GM12892 (cell line): Measurements from ENCODE around the gene SEL1L3.
A peak's percentile ranks its signal among the peaks of the same experiment; 100 is the strongest.

ENCODE experiments used
- DNase-seq: peaks from one replicate; pipeline ENCODE4 v3.0.0; 2011; ENCODE audit not compliant: insufficient read length
- FAIRE-seq: peaks from 2 replicates; lab custom pipeline; 2011; peaks lifted over from hg19 to GRCh38; lab: Jason Lieb, UNC
- POLR2A ChIP-seq: IDR thresholded peaks from 2 replicates; pipeline ENCODE4 v1.6.1; 2011; ENCODE audit warnings: low read depth, low read length, control low read depth
- POLR2AphosphoS5 ChIP-seq: IDR thresholded peaks from 2 replicates; pipeline ENCODE4 v1.6.1; 2011; ENCODE audit warnings: low read depth, low read length, control low read depth
- TAF1 ChIP-seq: IDR thresholded peaks from 2 replicates; pipeline ENCODE4 v1.6.1; 2011; ENCODE audit warnings: low read depth, mild to moderate bottlenecking, control low read depth, low read length, borderline replicate concordance

The SEL1L3 gene

DNA sequence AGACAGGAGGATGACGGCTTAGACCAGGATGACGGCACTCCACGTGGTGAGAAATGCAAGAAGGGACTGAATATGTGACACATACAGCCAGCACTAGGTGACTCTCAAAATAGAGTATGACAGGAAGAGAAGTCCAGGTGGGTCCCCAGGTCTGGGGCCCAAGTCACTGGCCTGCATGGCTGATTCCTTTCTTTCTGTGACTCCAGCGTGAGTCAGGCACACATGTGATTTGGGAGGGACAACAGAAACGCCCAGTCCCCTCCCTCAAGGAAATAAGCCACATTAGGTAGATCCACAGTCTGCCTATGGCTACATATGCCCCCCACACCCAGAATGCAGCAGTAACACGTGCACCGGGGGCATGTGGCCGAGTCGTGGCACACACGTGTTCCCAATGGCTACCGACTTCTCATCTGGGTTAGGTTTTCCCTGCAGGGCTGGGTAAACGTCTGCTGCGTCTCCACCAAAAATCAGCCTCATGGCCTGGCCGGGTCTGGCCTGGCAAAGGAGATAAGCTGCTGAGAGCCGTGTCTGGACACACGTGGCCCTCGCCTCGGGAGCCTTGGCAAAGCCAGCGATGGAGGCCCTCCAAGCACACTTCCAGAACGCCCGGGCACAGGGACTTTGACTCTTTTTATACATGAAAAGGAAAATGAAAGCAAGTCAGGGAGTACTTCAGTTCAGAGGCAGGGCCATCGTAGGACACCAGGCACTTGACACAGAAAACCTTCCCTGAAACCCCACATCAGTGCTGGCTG lies 19.3 kb downstream of the SEL1L3 start:
- no peak for TF ChIP-seq TAF1
- no peak for TF ChIP-seq POLR2AphosphoS5
- no peak for TF ChIP-seq POLR2A
- FAIRE-seq (peak; percentile 36), DNase-seq (no peak)

DNA sequence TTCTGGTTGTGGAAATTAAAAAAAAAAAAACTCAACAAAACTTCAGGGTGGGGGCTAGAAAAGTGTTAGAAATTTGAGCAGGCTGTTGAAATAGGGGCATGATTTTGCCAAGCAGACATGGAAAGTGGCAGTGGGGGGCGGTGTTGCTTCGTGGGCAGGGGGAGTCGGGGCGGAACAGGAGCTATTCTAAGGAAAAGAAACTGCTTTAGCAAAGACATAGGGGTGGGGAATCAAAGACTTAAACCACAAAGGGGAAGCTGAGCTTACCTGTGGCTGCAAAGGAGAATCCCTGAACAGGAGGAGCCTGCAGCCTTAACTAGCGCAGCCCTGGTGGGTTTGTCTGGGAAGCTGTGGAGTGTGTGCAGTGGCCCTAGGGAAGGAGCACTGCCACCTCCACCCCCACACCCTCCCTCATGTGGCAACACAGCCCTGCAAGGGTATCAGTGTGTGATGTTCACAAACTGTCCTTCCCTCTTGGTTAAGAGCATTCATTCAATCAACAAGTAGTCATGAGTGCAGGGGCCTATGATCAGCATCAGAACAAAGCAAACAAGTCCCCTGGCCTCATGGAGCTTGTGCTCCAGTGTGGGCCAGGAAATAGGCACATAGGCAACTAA lies 20.5 kb downstream of the SEL1L3 start:
- peak; percentile 73 for FAIRE-seq
- peak; percentile 37 for DNase-seq
- no peak for TF ChIP-seq POLR2A
- TF ChIP-seq POLR2AphosphoS5, result no peak
- TF ChIP-seq TAF1, result no peak

DNA sequence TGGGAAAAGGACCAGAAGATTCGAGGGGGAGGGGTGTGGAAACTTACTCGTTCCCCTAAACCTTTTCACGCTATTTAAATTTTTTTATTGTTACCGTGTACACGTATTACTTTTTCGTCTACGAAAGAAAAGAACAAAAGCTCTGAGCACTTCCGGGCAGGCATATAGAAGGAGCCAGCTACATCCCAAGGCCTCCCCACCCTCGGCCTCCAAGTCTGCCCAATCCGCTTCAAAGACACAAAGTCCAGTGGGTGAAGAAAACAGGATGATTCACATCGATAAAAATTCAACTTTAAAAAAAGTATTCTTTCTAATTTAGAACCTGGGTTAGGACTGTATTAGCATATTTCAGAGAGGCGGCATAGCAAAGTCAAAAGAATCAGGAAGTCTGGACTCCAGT lies 23.1 kb downstream of the SEL1L3 start:
- no peak for FAIRE-seq
- no peak for TF ChIP-seq TAF1
- TF ChIP-seq POLR2A, result no peak
- TF ChIP-seq POLR2AphosphoS5, result no peak

DNA sequence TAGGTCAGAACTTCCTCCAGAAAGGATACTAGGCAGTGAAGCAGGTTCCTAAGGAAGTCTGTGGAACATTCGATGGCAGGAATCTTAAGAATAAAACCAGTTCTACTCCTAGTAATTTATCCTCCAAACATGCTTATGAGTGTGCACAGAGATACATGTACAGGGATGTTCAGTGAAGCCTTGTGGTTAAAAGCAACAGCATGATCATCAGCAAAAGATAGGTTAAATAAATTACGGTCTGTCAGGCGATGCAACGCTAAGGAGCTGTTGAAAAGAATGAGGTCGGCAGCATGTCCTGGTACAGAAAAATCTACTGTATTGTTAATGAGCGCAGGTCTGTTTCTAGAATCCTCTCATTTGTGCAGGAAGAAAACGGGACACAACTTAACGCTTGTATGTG lies 23.6 kb downstream of the SEL1L3 start:
- DNase-seq (no peak), FAIRE-seq (peak; percentile 5)
- TF ChIP-seq TAF1 (no peak), POLR2A (no peak), POLR2AphosphoS5 (no peak)

More for the DNA sequence above, 23.1 kb downstream of the SEL1L3 start:
- DNase-seq, result no peak

DNA sequence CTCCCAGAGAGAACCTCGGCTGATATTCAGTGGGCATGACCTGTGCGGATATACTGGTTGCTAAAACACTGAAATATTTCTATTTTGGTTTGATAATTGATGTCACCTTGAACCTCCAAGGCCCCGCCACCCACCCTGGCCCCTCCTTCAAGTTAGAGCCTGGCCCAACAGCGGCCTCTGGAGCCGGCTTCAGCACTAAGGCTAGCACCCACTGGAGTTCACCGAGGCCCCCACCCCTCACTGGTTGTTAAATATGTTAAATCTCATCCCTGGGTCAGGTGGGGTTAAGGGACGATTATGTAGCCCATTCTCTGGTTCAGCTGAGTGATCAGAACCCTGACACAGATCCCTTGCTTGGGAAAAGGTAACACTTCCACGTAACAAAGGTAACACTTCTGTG lies 24.3 kb downstream of the SEL1L3 start:
- TF ChIP-seq TAF1 (no peak), POLR2AphosphoS5 (no peak), POLR2A (no peak)
- DNase-seq, result no peak
- no peak for FAIRE-seq

DNA sequence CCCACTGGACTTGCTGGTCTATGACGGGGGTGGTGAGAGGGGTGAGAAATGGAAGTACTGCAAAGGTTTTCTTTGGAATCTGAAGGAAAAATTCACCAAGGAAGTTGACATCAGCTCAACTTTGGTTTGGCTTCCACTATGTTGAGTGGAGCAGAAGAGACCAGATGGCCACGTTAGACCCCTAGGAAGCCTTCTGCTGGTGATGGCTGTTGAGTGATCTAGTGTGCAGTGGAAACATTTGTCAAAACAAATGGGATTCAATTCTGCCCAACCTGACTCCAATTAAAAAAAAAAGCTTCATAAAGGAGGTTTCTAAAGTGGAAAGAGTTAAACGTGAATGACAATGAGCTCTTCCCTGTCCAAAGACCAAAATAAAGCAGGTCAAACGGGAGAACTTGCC lies 25.7 kb downstream of the SEL1L3 start:
- TF ChIP-seq POLR2A (no peak), TAF1 (no peak), POLR2AphosphoS5 (no peak)
- FAIRE-seq (peak; percentile 68), DNase-seq (no peak)

DNA sequence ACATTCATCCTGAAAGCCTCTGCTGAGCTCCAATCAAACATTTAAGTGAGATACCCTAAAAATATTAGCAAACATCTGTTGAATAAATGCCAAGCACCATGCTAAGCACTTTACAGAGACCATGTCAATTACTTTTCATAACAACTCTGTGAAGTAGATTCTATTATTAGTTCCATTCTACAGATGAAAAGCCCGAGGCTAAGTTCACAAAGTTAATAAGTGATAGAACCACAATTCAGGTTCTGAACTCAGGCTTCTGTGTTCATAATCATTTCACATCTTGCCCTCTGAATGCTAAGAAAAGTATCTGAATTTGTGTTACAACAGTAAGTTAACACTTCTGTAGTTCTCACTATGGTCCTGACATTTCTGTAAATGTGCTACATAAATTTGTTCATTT lies 27.4 kb downstream of the SEL1L3 start:
- DNase-seq, result no peak
- TF ChIP-seq TAF1, result no peak
- FAIRE-seq, result peak; percentile 42

DNA sequence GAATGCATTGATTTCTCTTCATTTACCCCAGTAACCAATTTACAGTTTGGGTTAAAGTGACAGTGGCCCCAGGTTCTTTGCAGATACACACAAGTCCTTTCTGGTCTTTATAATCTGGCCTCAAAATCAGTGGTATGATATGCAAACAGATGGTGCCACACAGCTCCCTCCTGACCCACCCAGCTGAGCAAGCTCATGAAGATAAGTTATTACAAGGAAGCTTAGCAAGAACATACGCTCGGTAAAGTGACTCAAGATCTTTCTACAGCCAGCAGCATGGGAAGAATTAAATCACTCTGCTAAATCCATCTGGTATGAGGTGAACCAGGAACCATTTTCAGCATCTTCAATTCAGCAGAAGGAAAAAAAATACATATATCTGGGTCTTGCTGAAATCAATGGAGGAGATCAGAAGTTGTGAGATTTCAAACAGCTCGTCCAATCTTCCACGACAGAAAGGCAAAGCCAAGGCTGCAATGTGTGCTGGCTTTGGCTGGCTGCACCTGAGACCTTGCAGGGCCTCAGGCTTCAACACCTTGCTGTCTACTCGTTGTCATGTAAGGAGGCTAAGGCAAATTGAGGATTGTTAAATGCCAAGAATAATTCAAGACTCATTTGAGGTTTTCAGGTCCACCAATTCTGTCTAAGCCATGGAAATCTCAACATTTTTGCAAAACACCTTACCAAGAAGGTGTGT lies 28.2 kb downstream of the SEL1L3 start:
- FAIRE-seq, result peak; percentile 70
- no peak for DNase-seq
- no peak for TF ChIP-seq TAF1
- TF ChIP-seq POLR2A, result no peak
- TF ChIP-seq POLR2AphosphoS5, result no peak

DNA sequence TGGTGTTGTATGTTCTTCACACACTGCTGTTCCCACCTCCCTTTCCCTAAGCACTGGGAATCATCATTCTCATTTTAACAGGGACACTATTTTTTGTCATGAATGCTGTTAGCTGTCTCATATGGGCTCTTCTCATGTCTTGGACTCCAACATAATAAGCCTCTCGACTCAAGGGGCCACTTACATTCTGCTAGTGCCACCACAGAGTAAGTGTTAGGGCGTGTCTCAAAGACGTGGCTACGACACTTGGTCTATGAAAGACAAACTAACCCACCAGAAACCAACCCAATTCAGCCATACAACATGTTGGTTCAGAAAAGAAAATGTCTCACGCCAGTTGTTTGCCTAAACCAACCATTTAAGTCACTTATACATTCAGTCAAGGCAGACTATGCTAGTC lies 32.2 kb downstream of the SEL1L3 start:
- TF ChIP-seq POLR2A (no peak), TAF1 (no peak), POLR2AphosphoS5 (no peak)
- no peak for DNase-seq
- no peak for FAIRE-seq

DNA sequence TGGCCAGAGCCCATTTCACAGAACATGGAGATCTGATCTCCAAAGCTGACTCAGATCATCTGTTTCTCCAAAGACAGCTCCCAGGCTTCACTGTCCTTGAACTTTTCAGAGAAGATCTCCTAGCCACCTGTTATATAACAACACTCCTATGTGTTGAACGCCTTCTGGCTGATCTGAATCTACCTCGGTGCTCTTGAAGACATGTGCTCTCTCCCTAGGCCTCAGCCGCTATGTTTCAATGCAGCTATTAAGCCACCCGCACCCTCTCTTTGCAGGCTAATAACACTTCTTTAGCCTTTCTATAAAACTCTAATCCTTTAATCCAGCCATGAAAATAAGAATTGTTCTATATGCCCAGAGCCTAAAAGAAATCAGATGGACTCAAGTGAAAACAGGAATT lies 34.9 kb downstream of the SEL1L3 start:
- FAIRE-seq (peak; percentile 40), DNase-seq (no peak)
- TF ChIP-seq POLR2AphosphoS5 (no peak), POLR2A (no peak), TAF1 (no peak)

DNA sequence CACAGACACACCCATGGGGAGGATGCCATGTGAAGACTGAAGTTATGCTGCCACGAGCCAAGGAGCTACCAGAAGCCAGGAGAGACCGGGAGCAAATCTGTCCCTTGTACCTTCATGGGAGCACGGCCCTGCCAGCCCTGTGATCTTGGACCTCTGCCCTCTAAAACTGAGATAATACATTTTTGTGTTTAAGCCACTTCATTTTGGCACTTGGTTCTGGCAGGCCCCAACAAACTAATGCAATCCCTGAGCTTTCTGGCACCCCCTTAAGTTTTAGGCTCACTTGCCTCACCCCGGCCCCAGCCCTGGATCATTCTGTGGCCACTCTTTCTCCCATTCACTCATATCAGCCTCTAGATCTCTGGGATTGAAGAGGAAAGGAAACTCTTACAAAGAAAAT lies 35.4 kb downstream of the SEL1L3 start:
- no peak for DNase-seq
- no peak for TF ChIP-seq POLR2AphosphoS5
- TF ChIP-seq TAF1, result no peak
- no peak for TF ChIP-seq POLR2A
- no peak for FAIRE-seq

DNA sequence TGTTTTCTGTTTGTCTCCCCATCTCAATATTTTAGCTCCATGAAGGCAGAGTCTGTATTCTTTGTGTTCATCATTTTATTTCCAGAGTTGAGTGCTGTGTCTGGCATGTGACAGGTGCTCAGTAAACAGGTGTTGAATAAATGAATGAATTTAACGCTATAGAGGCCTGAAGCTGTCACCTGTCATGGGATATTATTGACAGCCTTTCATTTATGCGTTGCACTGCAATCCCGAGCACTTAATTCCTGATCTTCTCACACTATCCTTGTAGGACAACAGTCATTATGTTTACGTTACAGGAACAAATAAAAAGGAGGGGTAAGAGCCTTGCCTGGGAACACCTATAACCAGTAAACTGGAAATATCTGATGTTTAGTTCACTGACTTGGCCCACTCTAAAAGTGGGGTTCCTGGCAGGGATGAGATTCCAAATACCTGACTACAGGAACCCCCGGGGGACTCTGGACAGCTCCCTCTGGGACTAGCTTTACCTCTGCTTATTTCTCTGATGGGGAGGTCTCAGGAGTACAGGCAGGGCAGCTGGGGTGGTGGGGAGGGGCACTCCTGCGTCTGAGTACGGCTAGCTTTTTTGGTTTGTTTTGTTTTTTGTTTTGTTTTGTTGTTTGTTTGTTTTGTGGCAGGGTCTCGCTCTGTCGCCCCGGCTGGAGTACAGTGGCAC lies 36.6 kb downstream of the SEL1L3 start:
- DNase-seq, result no peak
- TF ChIP-seq POLR2AphosphoS5 (no peak), TAF1 (no peak), POLR2A (no peak)
- no peak for FAIRE-seq
